Activated T-cell treated with anti-CD3 and anti-CD28 coated beads for 48 hours (primary cell): Measurements from ENCODE around the gene PARD6G.

Experiments
- DNase-seq: peaks from one replicate; pipeline ENCODE4 v3.0.0-alpha.2; 2020; ENCODE audit warnings: low read depth

Gene PARD6G

DNA sequence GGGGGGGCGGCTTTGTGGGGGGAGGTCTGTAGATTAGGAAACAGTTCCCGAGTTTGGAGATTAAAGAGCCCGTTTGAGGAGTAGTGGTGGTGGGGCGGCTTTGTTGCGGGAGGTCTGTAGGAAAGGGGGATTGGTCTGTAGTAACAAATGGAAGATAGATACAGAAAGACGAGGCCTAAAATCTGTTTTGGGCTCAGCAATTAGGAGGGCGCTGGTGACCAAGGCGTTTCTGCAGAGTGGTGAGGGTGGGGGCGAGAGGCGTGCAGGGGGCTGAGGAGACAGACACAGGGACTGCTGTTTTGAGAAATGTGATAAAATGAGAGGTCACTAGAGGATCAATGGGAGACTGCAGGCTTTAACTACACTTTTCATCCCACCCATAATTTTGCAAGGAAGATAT, 139.9 kb downstream of the PARD6G start:
- no peak for DNase-seq
